ENCODE results near the gene ZBTB16. TPM values are rescaled to one million over a fixed set of nuclear protein-coding genes. Genes with fewer than 3 reads are reported as not detected.

The ZBTB16 gene
- polyA plus RNA-seq, 3 donors: 4.1 to 12.3 (median 8.3) TPM

- peaks cover 11 to 15% of the 10 kb centered on the region in 2 donors for H3K4me1 ChIP-seq (ENCODE audit: control insufficient read depth in 1 of 2, insufficient read depth in 2 of 2, low read length in 2 of 2)
- no peak overlapping the region for H2AFZ ChIP-seq (ENCODE audit: insufficient read depth, low read depth, low read length, poor library complexity, severe bottlenecking)
- no peak overlapping the region for H3K4me2 ChIP-seq (replicated peaks; ENCODE audit: extremely low read depth, low read length, poor library complexity, severe bottlenecking)
- no peak for TF ChIP-seq CTCF (IDR thresholded peaks at IDR 0.05)
- no peak overlapping the region for H3K4me3 ChIP-seq (replicated peaks in 1 of 3; ENCODE audit: low read depth in 2 of 3, low read length in 3 of 3)
- peaks cover 50% of the 10 kb centered on the region for H3K4me1 Mint-ChIP-seq
- no CpG with 5 or more reads among the region's 3 CpGs for WGBS (ENCODE audit: insufficient coverage)
- H3K36me3 Mint-ChIP-seq: peaks cover 0 to 5% of the 10 kb centered on the region in 2 donors
- no peak overlapping the region for H3K27ac ChIP-seq (ENCODE audit: low read depth in 1 of 2, low read length in 2 of 2)
- H3K79me2 ChIP-seq (ENCODE audit: insufficient read depth, low read length): peaks cover 3% of the 10 kb centered on the region
- H3K4me3 Mint-ChIP-seq: no peak overlapping the region
- no peaks in the 10 kb centered on the region for H3K27me3 ChIP-seq (ENCODE audit: control insufficient read depth in 2 of 2, insufficient read depth in 2 of 2, low read length in 2 of 2)
- peaks cover 19% of the 10 kb centered on the region for H4K20me1 ChIP-seq (ENCODE audit: insufficient read depth, low read length)
- H3K27ac Mint-ChIP-seq: no peak overlapping the region
- H3K9me3 Mint-ChIP-seq: peaks cover 0 to 2% (median 0%) of the 10 kb centered on the region in 7 donors
- intact Hi-C loops (cut with micrococcal nuclease): no loop called here
- peaks cover 2 to 5% (median 5%) of the 10 kb centered on the region in 3 donors for H3K27me3 Mint-ChIP-seq (ENCODE audit: low read depth in 3 of 3)
- DNase-seq: no peak
- H3K9ac ChIP-seq (ENCODE audit: insufficient read depth, low read length, poor library complexity, severe bottlenecking): no peak overlapping the region
- no peaks in the 10 kb centered on the region for H3K36me3 ChIP-seq (replicated peaks in 1 of 2; ENCODE audit: control insufficient read depth in 1 of 2, insufficient read depth in 2 of 2, low read length in 2 of 2)
- H3K9me3 ChIP-seq (replicated peaks in 1 of 2; ENCODE audit: control insufficient read depth in 1 of 2, insufficient read depth in 1 of 2, low read length in 2 of 2): no peaks in the 10 kb centered on the region
Measured at GRCh38 chr11:114092478-114092877, 33.0 kb downstream of the ZBTB16 start.

GRCh38 chr11:114092953-114093352, 33.4 kb downstream of the ZBTB16 start:
- Mint-ChIP-seq H3K4me1 (peaks cover 50% of the 10 kb centered on the region), H3K36me3 (peaks cover 0 to 2% of the 10 kb centered on the region in 2 donors), H3K4me3 (no peak overlapping the region), H3K9me3 (peaks cover 0 to 2% (median 0%) of the 10 kb centered on the region in 7 donors), H3K27ac (no peak overlapping the region), H3K27me3 (ENCODE audit: low read depth in 3 of 3) (peaks cover 2 to 5% (median 5%) of the 10 kb centered on the region in 3 donors)
- Histone ChIP-seq H3K9ac (ENCODE audit: insufficient read depth, low read length, poor library complexity, severe bottlenecking) (no peak overlapping the region), H3K4me1 (ENCODE audit: control insufficient read depth in 1 of 2, insufficient read depth in 2 of 2, low read length in 2 of 2) (peaks cover 10 to 14% of the 10 kb centered on the region in 2 donors), H4K20me1 (ENCODE audit: insufficient read depth, low read length) (peaks cover 19% of the 10 kb centered on the region), H3K4me2 (replicated peaks; ENCODE audit: extremely low read depth, low read length, poor library complexity, severe bottlenecking) (no peak overlapping the region), H3K4me3 (replicated peaks in 1 of 3; ENCODE audit: low read depth in 2 of 3, low read length in 3 of 3) (no peak overlapping the region), H3K9me3 (replicated peaks in 1 of 2; ENCODE audit: control insufficient read depth in 1 of 2, insufficient read depth in 1 of 2, low read length in 2 of 2) (no peaks in the 10 kb centered on the region), H3K36me3 (replicated peaks in 1 of 2; ENCODE audit: control insufficient read depth in 1 of 2, insufficient read depth in 2 of 2, low read length in 2 of 2) (no peaks in the 10 kb centered on the region), H2AFZ (ENCODE audit: insufficient read depth, low read depth, low read length, poor library complexity, severe bottlenecking) (no peak overlapping the region), H3K27ac (ENCODE audit: low read depth in 1 of 2, low read length in 2 of 2) (no peak overlapping the region), H3K79me2 (ENCODE audit: insufficient read depth, low read length) (peaks cover 3% of the 10 kb centered on the region), H3K27me3 (ENCODE audit: control insufficient read depth in 2 of 2, insufficient read depth in 2 of 2, low read length in 2 of 2) (no peaks in the 10 kb centered on the region)
- WGBS (ENCODE audit: insufficient coverage): 73% methylated on average over 2 of the region's 3 CpGs
- intact Hi-C loops (cut with micrococcal nuclease): no loop called here
- DNase-seq: no peak
- TF ChIP-seq CTCF (IDR thresholded peaks at IDR 0.05): no peak
